DND-41 (cell line): ENCODE data around the gene DRAM1.
A peak's percentile ranks its signal among the peaks of the same experiment; 100 is the strongest.

Experiments
- ATAC-seq: fragments of 200-7000 bp; cut with Tn5 transposase; 3 replicates; pipeline ENCODE4 v1.9.1; 2021; ENCODE audit warnings: low read depth; ENCODE audit not compliant: insufficient read depth
- DNase-seq: peaks from one replicate; pipeline ENCODE4 v3.0.0-alpha.2; 2020
- H2AFZ ChIP-seq: 2 replicates; pipeline ENCODE4 v1.6.0; 2012; ENCODE audit warnings: low read depth, low read length
- H3K27ac ChIP-seq: 2 replicates; pipeline ENCODE4 v1.5.1; 2012; ENCODE audit warnings: low read length, inconsistent platforms
- H3K27me3 ChIP-seq: fragments of 200-600 bp; sonication (generic); 2 replicates; pipeline ENCODE4 v1.6.0; 2012; ENCODE audit warnings: low read length, mild to moderate bottlenecking, inconsistent platforms; ENCODE audit not compliant: insufficient read depth, poor library complexity
- H3K36me3 ChIP-seq: 2 replicates; pipeline ENCODE4 v1.5.1; 2012; ENCODE audit warnings: low read length, inconsistent platforms; ENCODE audit not compliant: insufficient read depth
- H3K4me1 ChIP-seq: 2 replicates; pipeline ENCODE4 v1.5.1; 2012; ENCODE audit warnings: mild to moderate bottlenecking, low read length; ENCODE audit not compliant: insufficient read depth
- H3K4me2 ChIP-seq: 2 replicates; pipeline ENCODE4 v1.6.0; 2012; ENCODE audit warnings: mild to moderate bottlenecking, moderate library complexity, low read length, inconsistent platforms; ENCODE audit not compliant: insufficient read depth
- H3K4me3 ChIP-seq, 2 experiments: fragments of 200-600 bp in 1 of 2; shearing (Covaris generic) in 1 of 2; 2 replicates each; pipeline ENCODE4 v1.5.1; 2012 to 2016; ENCODE audit warnings: inconsistent platforms in 2 of 2, low read length in 2 of 2, mild to moderate bottlenecking in 2 of 2, low read depth in 1 of 2, moderate library complexity in 1 of 2
- H3K79me2 ChIP-seq: 2 replicates; pipeline ENCODE4 v1.6.0; 2012; ENCODE audit warnings: low read length, inconsistent platforms; ENCODE audit not compliant: insufficient read depth
- H3K9ac ChIP-seq: 2 replicates; pipeline ENCODE4 v1.6.0; 2012; ENCODE audit warnings: low read depth, mild to moderate bottlenecking, inconsistent platforms, low read length, moderate library complexity
- H3K9me3 ChIP-seq: 2 replicates; pipeline ENCODE4 v1.5.1; 2012; ENCODE audit warnings: low read length, moderate library complexity, mild to moderate bottlenecking, inconsistent platforms; ENCODE audit not compliant: insufficient read depth, severe bottlenecking
- H4K20me1 ChIP-seq: 2 replicates; pipeline ENCODE4 v1.6.0; 2012; ENCODE audit warnings: low read length; ENCODE audit not compliant: insufficient read depth
- EZH2 ChIP-seq: IDR thresholded peaks from 3 replicates; pipeline ENCODE4 v1.6.1; 2012; ENCODE audit warnings: borderline replicate concordance, low read depth, mild to moderate bottlenecking, moderate library complexity, low read length, inconsistent platforms; ENCODE audit not compliant: severe bottlenecking
- TF ChIP-seq, protein P1 (sequence below): IDR thresholded peaks from 2 replicates; pipeline ENCODE4 v1.5.1; 2012; ENCODE audit warnings: borderline replicate concordance, low read length, moderate library complexity, mild to moderate bottlenecking; ENCODE audit not compliant: poor library complexity, severe bottlenecking; ENCODE audit errors: extremely low read depth

The DRAM1 gene

DNA sequence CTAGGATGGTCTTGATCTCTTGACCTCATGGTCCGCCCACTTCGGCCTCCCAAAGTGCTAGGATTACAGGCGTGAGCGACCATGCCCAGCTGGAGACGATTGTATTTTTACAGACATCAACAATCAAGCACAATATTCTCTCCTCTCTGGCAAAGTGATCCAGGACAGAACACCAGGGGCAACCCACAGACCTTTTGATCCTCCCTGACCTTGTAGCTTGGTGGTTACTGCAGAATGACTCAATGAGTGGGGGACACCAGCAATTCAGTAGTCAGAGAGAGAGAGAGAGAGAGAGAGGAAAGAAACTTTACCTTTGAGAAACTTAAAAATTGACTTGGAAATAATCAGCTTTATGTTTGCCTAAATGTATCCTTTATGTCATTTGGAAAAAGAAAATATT lies 51.2 kb downstream of the DRAM1 start:
- H3K79me2 ChIP-seq = no peaks in the 10 kb centered on the region
- H3K9me3 ChIP-seq = no peaks in the 10 kb centered on the region
- H4K20me1 ChIP-seq = no peaks in the 10 kb centered on the region
- H3K4me3 ChIP-seq = no peak overlapping the region
- H3K4me2 ChIP-seq = no peak overlapping the region
- H3K36me3 ChIP-seq = no peaks in the 10 kb centered on the region
- no peak overlapping the region for H2AFZ ChIP-seq
- H3K9ac ChIP-seq = no peak overlapping the region
- H3K27ac ChIP-seq = no peak overlapping the region
- no peaks in the 10 kb centered on the region for H3K4me1 ChIP-seq
- no peak for DNase-seq
- peaks cover 3% of the 10 kb centered on the region for H3K27me3 ChIP-seq
- ATAC-seq = no peak
- TF ChIP-seq, protein P1, sequence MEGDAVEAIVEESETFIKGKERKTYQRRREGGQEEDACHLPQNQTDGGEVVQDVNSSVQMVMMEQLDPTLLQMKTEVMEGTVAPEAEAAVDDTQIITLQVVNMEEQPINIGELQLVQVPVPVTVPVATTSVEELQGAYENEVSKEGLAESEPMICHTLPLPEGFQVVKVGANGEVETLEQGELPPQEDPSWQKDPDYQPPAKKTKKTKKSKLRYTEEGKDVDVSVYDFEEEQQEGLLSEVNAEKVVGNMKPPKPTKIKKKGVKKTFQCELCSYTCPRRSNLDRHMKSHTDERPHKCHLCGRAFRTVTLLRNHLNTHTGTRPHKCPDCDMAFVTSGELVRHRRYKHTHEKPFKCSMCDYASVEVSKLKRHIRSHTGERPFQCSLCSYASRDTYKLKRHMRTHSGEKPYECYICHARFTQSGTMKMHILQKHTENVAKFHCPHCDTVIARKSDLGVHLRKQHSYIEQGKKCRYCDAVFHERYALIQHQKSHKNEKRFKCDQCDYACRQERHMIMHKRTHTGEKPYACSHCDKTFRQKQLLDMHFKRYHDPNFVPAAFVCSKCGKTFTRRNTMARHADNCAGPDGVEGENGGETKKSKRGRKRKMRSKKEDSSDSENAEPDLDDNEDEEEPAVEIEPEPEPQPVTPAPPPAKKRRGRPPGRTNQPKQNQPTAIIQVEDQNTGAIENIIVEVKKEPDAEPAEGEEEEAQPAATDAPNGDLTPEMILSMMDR = no peak
- no peak for TF ChIP-seq EZH2

DNA sequence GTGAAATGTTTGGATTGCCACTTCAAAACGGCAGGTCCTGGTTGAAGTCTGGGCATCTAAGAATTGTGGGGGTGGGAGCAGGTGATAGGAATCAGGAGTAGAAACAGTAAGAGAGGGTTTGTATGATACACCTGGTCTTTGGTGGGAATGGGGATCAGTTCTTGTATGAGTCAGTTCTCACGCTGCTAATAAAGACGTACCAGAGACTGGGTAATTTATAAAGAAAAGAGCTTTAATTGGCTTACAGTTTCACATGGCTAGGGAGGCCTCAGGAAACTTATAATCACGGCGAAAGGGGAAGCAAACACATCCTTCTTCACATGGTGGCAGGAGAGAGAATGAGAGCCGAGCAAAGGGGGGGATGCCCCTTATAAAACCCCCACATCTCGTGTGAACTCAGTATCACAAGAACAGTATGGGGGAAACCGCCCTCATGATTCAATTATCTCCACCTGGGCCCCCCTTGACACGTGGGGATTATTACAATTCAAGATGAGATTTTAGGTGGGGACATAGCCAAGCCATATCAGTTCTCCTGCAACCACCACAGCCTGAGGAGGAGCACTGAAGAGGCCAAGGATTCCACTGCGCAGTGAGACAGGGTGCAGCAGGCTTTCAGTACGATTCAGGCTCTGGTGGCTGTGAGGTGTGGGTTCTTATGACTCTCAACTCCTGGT lies 52.1 kb downstream of the DRAM1 start:
- Histone ChIP-seq H4K20me1 (no peaks in the 10 kb centered on the region), H3K79me2 (no peaks in the 10 kb centered on the region), H3K27me3 (peaks cover 3% of the 10 kb centered on the region), H3K9ac (no peak overlapping the region), H3K27ac (no peak overlapping the region), H3K36me3 (no peaks in the 10 kb centered on the region), H3K4me1 (no peaks in the 10 kb centered on the region), H3K4me2 (no peak overlapping the region), H3K9me3 (no peaks in the 10 kb centered on the region), H2AFZ (no peak overlapping the region), H3K4me3 (no peak overlapping the region)
- DNase-seq (no peak), ATAC-seq (no peak)
- TF ChIP-seq, protein P1 = no peak
- TF ChIP-seq EZH2 = no peak

DNA sequence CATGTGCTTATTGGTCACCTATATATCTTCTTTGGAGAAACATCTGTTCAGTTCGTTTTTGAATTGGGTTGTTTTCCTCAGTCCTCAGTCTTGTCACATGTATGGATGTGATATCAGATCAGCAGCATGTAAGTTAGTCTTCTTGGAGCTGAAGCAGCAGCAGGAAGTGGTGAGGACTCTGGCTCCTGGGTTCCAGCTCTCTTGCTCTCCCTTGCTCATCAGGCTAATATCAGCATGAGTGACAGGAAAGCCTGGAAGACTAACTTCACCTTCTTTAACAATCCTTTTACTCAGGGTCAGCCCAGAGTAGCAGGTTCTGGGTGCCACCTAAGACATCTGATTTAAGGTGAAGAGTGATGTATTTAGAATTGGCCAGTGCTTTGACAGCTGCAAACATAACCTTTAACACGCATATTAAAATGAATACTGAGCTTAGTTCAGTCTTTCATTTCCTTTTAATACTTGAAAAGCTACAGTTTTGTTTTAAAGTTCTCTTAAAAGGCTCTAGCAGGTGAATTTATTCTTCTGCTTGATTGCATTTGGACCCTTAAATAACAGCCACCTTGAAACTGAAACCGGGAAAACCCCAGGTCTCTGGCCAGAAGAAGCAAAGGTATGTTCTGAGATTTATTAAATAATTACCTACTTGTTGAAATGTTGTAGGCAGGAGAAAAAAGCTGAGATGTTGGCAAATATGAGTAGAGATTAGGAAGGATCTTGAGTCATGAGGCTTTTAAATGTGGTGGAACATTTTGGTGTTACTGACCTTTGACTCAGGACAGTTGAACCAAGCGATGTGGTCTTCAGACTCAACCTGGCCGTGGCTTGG lies 54.3 kb downstream of the DRAM1 start:
- H3K9me3 ChIP-seq = no peaks in the 10 kb centered on the region
- no peaks in the 10 kb centered on the region for H3K79me2 ChIP-seq
- H3K36me3 ChIP-seq = no peaks in the 10 kb centered on the region
- ATAC-seq (peak; percentile 69), DNase-seq (no peak)
- H3K27ac ChIP-seq = no peak overlapping the region
- peaks cover 3% of the 10 kb centered on the region for H3K27me3 ChIP-seq
- no peak overlapping the region for H3K4me3 ChIP-seq
- TF ChIP-seq, protein P1 = no peak
- TF ChIP-seq EZH2 = no peak
- no peaks in the 10 kb centered on the region for H4K20me1 ChIP-seq
- H2AFZ ChIP-seq = no peak overlapping the region
- no peak overlapping the region for H3K4me2 ChIP-seq
- H3K9ac ChIP-seq = no peak overlapping the region
- H3K4me1 ChIP-seq = no peaks in the 10 kb centered on the region
